Dendritic cell treated with granulocyte-macrophage colony-stimulating factor and Interleukin-4, amounts not matched to agents 40 ng/mL and 50 ng/mL, for 4 days (primary cell): ENCODE measurements around the gene POP7.

ENCODE experiments used
- H3K27ac Mint-ChIP-seq: one replicate; pipeline ENCODE4 v1.8.0; 2022; ENCODE audit warnings: mild to moderate bottlenecking, mixed read lengths
- H3K27me3 Mint-ChIP-seq: one replicate; pipeline ENCODE4 v1.8.0; 2022; ENCODE audit warnings: mild to moderate bottlenecking, mixed read lengths
- H3K36me3 Mint-ChIP-seq: one replicate; pipeline ENCODE4 v1.8.0; 2022; ENCODE audit warnings: low read depth, mixed read lengths
- H3K4me1 Mint-ChIP-seq: one replicate; pipeline ENCODE4 v1.8.0; 2022; ENCODE audit warnings: low read depth, mixed read lengths
- H3K4me3 Mint-ChIP-seq: one replicate; pipeline ENCODE4 v1.8.0; 2022; ENCODE audit warnings: mild to moderate bottlenecking, moderate library complexity, mixed read lengths
- H3K9me3 Mint-ChIP-seq: one replicate; pipeline ENCODE4 v1.8.0; 2022; ENCODE audit warnings: mixed read lengths
- intact Hi-C: fragments of 100-400 bp; cut with micrococcal nuclease; formaldehyde crosslinking; loops from one replicate; pipeline ENCODE4 v1.15.0; 2022

The POP7 gene

DNA sequence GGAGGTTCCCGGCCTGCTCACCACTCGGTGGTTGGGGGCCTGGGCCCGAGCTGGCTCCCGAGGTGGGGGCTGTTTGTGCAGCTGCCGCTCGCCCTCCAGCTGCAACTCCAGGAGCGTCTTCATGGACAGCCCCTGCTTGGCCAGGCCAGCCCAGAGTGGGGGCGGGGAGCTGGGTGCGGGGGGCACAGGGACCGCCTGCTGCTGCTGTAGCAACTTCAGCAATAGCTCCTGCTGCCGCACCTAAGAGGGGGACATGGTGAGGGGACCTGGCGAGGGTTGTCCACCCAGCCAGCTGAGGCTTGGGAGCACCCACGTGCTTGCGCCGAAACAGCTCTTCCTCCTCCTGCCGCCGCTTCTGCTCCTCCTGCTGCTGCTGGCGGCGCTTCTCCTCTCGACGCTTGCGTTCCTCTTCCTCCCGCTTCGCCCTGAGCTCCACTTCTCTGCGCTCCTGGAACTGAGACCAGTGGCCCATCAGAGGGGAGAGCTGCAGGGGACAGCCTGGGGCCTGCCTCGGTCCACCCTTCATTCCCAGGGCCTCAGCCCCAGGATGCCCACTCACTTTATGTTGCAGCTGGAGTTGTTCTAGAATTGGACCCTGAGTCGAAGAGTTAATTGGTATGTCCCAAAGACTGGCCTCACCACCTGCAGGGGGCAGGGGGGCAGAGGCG is 22.8 kb upstream of the POP7 start:
- no peak overlapping the region for H3K27ac Mint-ChIP-seq
- H3K27me3 Mint-ChIP-seq, result no peaks in the 10 kb centered on the region
- peaks cover 28% of the 10 kb centered on the region for H3K4me1 Mint-ChIP-seq
- H3K9me3 Mint-ChIP-seq, result no peaks in the 10 kb centered on the region
- intact Hi-C loops, result no loop called here
- peaks cover 100% of the 10 kb centered on the region for H3K36me3 Mint-ChIP-seq
- no peak overlapping the region for H3K4me3 Mint-ChIP-seq

DNA sequence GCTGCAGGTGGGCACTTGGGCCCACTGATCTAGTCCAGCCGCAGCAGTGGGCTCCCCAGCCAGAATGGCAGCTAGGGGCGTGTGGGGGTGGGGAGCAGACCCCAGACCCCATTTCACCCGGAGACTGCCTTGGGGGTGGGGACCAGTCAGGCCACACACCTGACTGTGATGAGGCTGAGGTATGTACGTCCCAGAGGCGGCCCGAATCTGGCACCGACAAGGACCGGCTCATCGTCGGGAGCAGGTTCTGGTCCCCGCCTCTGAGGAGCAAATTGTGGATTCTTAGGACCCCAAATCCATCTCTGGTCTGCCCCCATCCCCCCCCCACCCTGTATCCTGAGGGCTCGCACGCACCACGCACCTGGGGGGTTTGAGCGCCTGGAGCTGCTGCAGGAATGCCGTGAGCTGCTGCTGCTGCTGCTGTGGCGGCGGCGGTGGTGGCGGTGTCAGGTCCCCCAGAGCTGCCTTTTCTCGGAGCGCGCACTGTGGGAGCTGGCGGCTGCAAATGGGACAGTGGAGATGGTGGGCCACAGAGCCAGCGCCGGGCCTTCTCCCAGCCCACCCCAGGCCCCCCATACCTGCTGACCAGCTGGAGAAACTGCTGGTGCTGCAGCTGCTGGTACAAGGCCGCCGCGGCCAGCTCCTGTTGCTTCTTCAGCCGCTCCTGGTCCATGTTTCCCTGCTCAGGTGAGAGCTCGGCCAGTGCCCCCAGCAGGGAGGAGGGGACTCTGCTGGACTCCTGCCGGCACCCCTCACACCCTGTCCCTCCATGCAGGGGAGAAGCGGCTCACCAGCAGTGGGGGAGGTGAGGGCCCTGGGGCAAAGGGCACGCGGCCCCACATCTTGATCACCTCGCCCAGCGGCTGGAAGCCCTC is 22.0 kb upstream of the POP7 start:
- Mint-ChIP-seq H3K36me3 (peaks cover 100% of the 10 kb centered on the region), H3K27ac (no peak overlapping the region), H3K4me1 (peaks cover 30% of the 10 kb centered on the region), H3K27me3 (no peaks in the 10 kb centered on the region), H3K9me3 (no peaks in the 10 kb centered on the region), H3K4me3 (no peak overlapping the region)
- intact Hi-C loops, result no loop called here

DNA sequence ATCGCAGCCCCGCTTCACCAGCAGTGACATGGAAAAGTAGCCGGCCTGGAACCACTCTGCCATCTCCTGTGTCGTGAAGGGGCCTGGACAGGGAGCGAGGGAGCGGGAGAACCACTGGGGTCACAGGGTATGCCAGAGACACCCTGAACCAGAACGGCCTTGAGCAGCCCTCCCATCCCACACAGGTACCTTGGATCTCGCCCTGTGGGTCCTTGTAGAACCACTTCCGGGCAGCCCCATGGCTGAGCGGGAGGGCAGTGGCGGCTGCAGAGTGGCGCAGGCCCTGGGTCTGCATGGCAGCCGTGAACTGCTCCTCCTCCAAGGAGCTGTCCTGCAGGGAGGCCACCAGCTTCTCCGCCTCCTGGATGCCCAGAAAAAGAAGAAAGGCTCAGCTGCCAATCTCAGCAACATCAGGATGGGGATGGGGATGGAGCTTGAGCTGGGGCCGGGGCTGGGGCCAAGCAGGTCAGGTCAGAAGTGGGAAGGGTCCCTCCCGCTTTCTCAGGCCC is 21.3 kb upstream of the POP7 start:
- Mint-ChIP-seq H3K4me1 (peaks cover 31% of the 10 kb centered on the region), H3K4me3 (no peak overlapping the region), H3K27ac (no peak overlapping the region), H3K9me3 (no peaks in the 10 kb centered on the region), H3K36me3 (peaks cover 100% of the 10 kb centered on the region), H3K27me3 (no peaks in the 10 kb centered on the region)
- intact Hi-C loops, result no loop called here

DNA sequence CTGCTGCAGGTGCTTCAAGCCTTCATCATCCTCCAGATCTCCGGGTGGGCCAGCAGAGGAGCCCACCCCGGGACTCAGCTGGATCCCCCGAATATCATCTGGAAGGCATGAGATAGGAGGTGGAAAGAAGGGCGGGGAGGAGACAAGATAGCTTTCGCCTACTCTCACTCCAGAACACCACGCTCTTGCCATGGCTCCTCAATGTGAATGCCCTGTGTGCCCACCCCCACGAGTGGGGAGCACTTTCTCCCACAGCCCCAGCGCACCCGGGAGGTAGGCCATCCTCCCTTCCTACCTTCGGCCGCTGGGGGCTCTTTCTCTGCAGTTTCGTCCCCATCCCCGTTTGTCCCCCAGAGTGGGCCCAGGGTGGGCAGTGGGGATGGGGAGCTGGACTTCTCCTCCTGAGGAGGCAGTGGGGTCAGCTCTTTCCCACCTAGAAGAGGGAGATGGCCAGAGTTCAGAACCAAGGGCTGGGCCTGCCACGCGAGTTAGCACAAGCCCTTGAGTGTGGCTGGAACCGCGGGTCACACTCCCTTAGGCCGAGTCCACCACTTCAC is 20.8 kb upstream of the POP7 start:
- H3K9me3 Mint-ChIP-seq, result no peaks in the 10 kb centered on the region
- no peaks in the 10 kb centered on the region for H3K27me3 Mint-ChIP-seq
- H3K36me3 Mint-ChIP-seq, result peaks cover 99% of the 10 kb centered on the region
- intact Hi-C loops, result no loop called here
- H3K4me1 Mint-ChIP-seq, result peaks cover 33% of the 10 kb centered on the region
- no peak overlapping the region for H3K4me3 Mint-ChIP-seq
- H3K27ac Mint-ChIP-seq, result peak overlapping the region; percentile 44

DNA sequence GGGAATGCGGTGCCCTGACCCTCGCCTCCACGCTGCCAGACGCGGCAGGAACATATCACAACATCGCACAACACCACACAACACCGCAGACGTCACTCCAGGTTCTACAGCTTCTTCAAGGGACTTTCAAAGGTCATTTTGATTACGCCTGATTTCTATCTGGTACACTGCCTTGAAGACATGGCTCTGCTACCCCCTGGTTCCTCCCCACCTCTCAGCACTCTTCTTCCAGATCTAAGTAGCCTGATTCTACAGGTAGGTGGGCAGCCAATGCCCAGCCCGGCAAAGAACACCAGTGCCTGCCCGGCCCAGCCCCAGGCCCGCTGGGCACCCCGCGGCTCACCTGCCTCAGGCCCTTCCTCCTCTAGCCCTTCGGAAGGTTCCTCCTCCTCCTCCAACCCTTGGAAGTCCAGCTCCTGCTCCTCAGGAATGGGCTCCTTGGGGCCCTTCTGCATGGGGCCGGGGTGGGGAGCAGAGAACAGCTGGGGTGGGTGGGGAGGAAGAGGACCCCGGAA is 20.2 kb upstream of the POP7 start:
- peak overlapping the region; percentile 44 for H3K27ac Mint-ChIP-seq
- peaks cover 93% of the 10 kb centered on the region for H3K36me3 Mint-ChIP-seq
- H3K9me3 Mint-ChIP-seq, result no peaks in the 10 kb centered on the region
- no peak overlapping the region for H3K4me3 Mint-ChIP-seq
- H3K27me3 Mint-ChIP-seq, result no peaks in the 10 kb centered on the region
- peaks cover 27% of the 10 kb centered on the region for H3K4me1 Mint-ChIP-seq
- intact Hi-C loops, result no loop called here

DNA sequence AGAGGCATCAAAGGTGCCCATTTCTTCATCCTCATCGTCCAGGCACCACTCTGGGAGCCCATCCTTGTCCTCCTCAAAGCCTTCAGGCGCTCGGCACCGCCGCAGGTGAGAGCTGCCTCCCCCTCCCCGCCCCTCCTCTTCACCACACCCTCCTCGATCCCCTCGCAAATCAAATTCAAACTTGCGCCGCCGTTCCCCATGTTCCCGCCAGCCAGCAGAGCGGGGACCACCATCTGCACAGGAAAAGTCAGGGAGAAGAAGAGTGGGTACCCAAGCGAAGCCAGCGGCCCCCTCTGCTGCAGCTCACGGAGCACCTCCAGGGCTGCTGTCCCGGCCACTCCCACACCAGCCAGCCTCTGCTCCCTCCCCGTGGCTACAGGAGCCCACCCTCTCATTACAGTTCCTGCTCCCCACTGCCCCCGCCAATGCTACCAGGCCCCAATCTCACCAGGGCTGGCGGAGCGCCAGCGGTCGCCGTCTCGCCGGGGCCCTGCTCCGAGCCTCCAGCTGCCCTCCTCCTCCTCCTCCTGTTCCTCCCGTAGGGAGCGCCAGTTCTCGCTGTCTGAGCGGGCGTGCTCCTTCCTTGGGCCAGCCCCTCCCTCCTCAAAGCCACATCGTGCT is 19.6 kb upstream of the POP7 start:
- Mint-ChIP-seq H3K4me1 (peaks cover 30% of the 10 kb centered on the region), H3K4me3 (no peak overlapping the region), H3K27me3 (no peaks in the 10 kb centered on the region), H3K36me3 (peaks cover 87% of the 10 kb centered on the region), H3K9me3 (no peaks in the 10 kb centered on the region), H3K27ac (no peak overlapping the region)
- intact Hi-C loops, result no loop called here

DNA sequence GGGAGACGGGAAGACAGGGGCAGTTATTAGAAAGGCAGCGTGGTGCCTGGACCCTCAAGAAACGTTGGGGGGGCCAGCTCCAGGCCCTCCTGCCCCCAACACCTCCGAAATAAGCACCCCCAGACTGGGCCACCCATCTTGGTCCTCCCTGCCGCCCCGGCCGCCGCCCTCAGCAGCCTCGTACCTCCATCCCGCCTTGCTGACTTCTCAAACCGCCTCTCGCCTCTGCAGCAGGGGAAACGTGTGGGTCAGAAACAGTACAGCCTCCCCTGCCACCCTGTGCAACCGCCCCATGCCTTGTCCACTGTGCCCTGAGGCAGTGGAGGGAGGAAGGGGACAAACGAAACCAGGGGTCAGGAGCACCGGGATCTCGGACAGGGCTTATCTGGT is 19.1 kb upstream of the POP7 start:
- no peak overlapping the region for H3K27ac Mint-ChIP-seq
- peaks cover 35% of the 10 kb centered on the region for H3K4me1 Mint-ChIP-seq
- H3K9me3 Mint-ChIP-seq, result no peaks in the 10 kb centered on the region
- no peaks in the 10 kb centered on the region for H3K27me3 Mint-ChIP-seq
- H3K36me3 Mint-ChIP-seq, result peaks cover 82% of the 10 kb centered on the region
- H3K4me3 Mint-ChIP-seq, result no peak overlapping the region
- intact Hi-C loops, result no loop called here

DNA sequence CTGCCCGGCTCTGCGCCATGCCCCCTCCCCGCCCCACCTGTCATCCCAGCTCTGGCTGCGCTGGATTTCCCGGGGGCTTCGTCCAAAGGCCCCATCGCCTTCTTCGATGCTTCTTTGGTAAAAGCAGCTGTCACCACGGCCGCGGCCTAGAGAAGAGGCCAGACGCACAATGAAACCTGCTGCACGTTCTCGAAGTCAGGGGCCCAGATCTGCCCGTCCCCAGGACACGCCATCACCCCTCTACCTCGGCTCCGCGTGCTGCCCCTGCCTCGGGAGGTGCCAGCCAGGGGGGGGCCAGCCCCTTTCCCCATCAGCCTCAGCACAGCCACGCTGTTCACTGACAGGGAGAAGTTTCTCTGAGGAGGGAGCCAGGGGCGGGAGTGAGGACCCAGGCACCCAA is 18.7 kb upstream of the POP7 start:
- Mint-ChIP-seq H3K4me3 (no peak overlapping the region), H3K27ac (no peak overlapping the region), H3K4me1 (peaks cover 39% of the 10 kb centered on the region), H3K27me3 (no peaks in the 10 kb centered on the region), H3K9me3 (no peaks in the 10 kb centered on the region), H3K36me3 (peaks cover 78% of the 10 kb centered on the region)
- intact Hi-C loops, result no loop called here

DNA sequence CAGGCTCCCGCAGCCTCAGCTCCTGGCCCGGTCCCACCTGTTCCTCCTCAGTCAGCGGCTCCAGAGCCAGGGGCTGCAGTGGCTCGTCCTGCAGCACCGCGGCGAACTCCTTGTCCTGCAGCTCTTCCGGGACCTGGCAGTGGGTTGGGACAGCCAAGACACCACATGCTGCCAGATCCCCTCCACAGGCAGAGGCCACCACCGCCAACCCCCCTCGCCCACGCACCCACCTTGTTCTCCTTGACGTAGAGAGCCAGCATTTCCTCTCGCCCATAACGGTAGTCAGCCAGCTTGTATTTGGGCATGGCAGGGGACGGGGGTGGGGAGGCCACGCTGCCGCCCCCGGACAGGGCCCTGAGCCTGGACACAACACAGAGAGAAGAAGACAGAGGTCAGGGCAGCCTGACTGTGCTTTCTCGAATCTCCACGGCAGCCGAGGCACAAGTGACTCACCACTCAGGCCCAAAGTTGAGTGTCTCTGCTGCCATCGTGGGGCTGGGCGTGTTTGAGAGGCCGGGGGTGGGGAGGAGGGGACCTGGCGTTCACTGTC is 18.1 kb upstream of the POP7 start:
- Mint-ChIP-seq H3K4me1 (peaks cover 45% of the 10 kb centered on the region), H3K36me3 (peaks cover 74% of the 10 kb centered on the region), H3K9me3 (no peaks in the 10 kb centered on the region), H3K4me3 (no peak overlapping the region), H3K27ac (peak overlapping the region; percentile 31), H3K27me3 (no peaks in the 10 kb centered on the region)
- intact Hi-C loops, result no loop called here

DNA sequence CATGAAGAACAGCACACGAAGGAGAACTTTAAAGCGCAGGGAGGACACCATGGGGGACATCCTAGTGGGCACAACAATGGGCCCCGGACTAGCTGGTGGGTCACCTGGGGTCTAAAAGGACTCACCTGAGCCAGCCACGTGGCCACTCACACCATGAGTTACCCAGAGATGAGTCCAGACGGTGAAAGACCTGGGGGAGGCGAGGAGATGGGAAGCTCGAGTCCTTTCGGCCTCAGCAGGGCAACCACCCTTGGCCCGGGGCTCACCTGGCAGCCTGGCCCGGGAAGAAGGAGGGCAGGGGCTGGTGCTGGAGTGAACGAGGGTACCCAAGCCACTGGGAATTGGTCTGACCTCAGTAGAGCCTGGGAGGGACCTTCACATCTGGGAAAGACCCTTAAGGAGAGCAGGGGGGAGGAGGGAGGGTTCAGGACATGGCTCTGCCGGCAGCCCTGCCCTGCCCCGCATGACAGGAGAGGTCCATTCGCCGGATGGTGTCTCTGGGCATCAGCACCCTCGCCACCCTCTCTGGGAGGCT is 17.5 kb upstream of the POP7 start:
- H3K4me3 Mint-ChIP-seq, result no peak overlapping the region
- H3K36me3 Mint-ChIP-seq, result peaks cover 74% of the 10 kb centered on the region
- peaks cover 50% of the 10 kb centered on the region for H3K4me1 Mint-ChIP-seq
- H3K9me3 Mint-ChIP-seq, result no peaks in the 10 kb centered on the region
- intact Hi-C loops, result no loop called here
- H3K27me3 Mint-ChIP-seq, result no peaks in the 10 kb centered on the region
- peak overlapping the region; percentile 31 for H3K27ac Mint-ChIP-seq

DNA sequence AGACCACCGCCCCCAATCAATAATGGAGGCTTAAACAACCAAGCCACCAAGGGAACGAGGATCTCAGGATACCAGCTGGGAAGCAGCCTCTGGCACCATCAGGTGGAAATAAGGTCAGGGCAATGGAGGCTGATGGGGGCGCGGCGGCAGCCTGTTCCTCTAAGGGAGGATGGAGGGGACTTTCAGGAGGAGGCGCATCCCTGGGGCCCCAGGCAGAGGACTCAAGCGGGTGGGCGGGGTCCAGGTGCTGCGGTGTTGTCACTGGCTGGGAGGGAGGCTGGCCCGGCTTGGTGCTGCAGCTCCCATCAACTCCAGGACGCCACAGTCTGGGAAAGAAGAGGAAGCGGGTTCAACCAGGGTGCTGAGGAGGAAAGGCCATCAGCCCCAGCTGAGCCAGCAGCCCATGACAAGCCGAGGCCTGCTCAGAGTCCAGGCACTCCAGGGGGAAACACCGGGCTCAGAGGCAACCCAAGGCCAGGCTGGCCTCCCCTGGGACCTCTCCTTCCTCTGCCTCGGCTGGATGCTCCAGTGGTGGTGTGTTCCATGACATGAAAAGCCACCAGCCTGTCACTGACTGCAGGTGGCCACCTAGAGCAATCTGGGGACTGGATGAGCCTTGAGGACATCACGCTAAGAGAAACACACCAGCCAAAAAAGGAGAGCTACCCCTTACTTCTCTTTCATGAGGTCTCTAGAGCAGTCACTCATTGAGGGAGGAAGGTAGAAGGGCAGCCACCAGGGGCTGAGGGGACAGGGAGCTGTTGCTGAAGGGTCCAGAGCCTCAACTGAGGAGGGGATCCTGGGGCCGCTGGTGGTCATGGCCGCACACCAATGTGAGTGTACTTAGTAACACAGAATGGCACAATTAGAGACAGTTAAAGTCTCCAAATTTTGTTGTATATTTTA is 16.4 kb upstream of the POP7 start:
- Mint-ChIP-seq H3K27me3 (no peaks in the 10 kb centered on the region), H3K4me3 (no peak overlapping the region), H3K27ac (no peak overlapping the region), H3K4me1 (peaks cover 51% of the 10 kb centered on the region), H3K36me3 (peaks cover 65% of the 10 kb centered on the region), H3K9me3 (no peaks in the 10 kb centered on the region)
- intact Hi-C loops, result loop anchor here (5.0 kb wide), 2 partner anchors 57 to 127 kb away; no protein-coding TSS in a partner anchor

DNA sequence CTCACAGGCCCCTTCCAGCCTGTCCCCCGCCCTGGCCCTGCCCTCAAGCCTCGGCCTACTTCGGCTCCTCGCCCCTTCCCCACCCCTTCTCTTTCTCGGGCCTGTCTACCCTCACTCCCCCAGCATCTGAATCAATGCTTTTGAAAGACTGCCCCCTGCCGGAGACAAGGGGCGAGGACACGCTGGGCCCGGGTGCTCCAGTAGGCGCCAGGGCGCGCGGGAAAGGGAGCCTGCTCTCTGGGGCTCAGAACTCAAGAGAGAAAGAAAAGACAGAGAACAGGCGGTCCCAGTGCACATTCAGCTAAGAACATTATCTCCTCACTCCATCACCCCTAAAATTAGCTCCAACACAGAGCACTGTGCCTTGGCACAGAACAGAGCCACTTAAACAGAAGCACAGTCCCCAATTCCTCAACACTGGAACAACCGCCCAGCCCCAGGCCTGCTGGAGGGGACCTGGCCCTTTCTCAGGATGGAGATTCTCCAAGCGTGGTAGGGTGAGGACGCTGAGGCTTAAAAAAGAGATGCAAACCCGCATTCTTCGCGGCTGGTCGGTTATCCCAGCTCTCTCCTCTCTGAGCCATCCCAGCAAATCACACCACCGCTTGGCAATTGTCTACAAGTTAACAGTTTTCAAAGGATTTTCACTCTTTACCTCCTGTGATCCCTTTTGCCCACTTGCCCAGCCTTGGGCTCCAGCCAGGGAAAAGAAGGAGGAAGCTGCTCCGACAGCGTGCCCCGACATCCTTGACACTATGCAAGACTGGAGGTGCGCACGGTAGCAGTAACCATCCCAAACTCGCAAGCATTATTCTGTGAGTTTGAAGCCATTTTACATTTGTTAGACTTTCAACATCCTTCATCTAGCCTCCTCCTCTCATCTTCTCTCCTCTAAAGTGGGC is 14.0 kb upstream of the POP7 start:
- Mint-ChIP-seq H3K4me1 (peaks cover 51% of the 10 kb centered on the region), H3K36me3 (peaks cover 41% of the 10 kb centered on the region), H3K9me3 (no peaks in the 10 kb centered on the region), H3K4me3 (peak overlapping the region; percentile 98), H3K27me3 (peaks cover 12% of the 10 kb centered on the region), H3K27ac (no peak overlapping the region)
- intact Hi-C loops, result loop anchor here (5.0 kb wide), 2 partner anchors 60 to 130 kb away; no protein-coding TSS in a partner anchor
